Tibial nerve (tissue), 4 donors: ENCODE measurements around the gene B9D1.

Source experiments
- EP300 ChIP-seq, 2 donors: sonication (generic); formaldehyde crosslinking; IDR thresholded peaks; one replicate each; pipeline ENCODE4 v1.6.1; 2017; ENCODE audit warnings: antibody characterized with exemption in 2 of 2, mild to moderate bottlenecking in 1 of 2
- POLR2A ChIP-seq, 2 donors: fragments of 450-650 bp; IDR thresholded peaks; one replicate each; pipeline ENCODE4 v1.6.1; 2017; ENCODE audit warnings: antibody characterized with exemption in 2 of 2, mild to moderate bottlenecking in 2 of 2, moderate library complexity in 2 of 2
- TF ChIP-seq, protein P1 (sequence below), 5 experiments: fragments of 200-600 bp in 3 of 5; fragments of 450-650 bp in 2 of 5; sonication (generic) in 3 of 5; IDR thresholded peaks; one replicate each; pipeline ENCODE4 v1.5.1; 2016 to 2019; ENCODE audit warnings: antibody characterized with exemption in 5 of 5, mild to moderate bottlenecking in 3 of 5, moderate library complexity in 2 of 5

DNA sequence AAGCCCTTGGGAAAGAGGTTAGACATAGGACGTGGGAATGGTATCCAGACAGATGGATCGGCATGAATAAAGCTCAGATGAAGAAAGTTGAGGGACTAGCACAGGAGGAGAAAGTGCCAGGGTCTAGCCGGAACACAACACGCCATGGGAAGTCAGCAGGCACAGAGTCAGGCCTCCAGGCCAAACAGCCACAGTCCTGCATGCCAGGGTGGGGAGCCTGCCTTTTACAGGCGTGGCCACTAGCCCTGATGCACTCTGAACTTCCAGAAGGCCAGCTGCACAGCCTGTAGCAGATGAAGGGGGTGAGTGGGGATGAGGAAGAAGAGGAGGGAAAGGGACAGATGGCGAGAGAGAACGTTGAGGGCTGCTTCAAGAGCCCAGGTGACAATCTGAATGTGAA is 5.2 kb downstream of the B9D1 start:
- TF ChIP-seq, protein P1, sequence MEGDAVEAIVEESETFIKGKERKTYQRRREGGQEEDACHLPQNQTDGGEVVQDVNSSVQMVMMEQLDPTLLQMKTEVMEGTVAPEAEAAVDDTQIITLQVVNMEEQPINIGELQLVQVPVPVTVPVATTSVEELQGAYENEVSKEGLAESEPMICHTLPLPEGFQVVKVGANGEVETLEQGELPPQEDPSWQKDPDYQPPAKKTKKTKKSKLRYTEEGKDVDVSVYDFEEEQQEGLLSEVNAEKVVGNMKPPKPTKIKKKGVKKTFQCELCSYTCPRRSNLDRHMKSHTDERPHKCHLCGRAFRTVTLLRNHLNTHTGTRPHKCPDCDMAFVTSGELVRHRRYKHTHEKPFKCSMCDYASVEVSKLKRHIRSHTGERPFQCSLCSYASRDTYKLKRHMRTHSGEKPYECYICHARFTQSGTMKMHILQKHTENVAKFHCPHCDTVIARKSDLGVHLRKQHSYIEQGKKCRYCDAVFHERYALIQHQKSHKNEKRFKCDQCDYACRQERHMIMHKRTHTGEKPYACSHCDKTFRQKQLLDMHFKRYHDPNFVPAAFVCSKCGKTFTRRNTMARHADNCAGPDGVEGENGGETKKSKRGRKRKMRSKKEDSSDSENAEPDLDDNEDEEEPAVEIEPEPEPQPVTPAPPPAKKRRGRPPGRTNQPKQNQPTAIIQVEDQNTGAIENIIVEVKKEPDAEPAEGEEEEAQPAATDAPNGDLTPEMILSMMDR (IDR thresholded peaks at IDR 0.05), result no peak
- no peak for TF ChIP-seq POLR2A (IDR thresholded peaks at IDR 0.05)
- no peak for TF ChIP-seq EP300 (IDR thresholded peaks at IDR 0.05)
